ENCODE results near the gene CENPF. TPM values are rescaled to one million over a fixed set of nuclear protein-coding genes. Genes with fewer than 3 reads are reported as not detected.

Gene CENPF
- total and polyA plus RNA-seq, 2 experiments from 2014 or later: 123 to 376 TPM

- Histone ChIP-seq H3K4me1 (ENCODE audit: insufficient read depth) (no peaks in the 10 kb centered on the region), H3K36me3 (ENCODE audit: insufficient read depth) (no peaks in the 10 kb centered on the region), H4K20me1 (replicated peaks; ENCODE audit: insufficient read depth) (no peaks in the 10 kb centered on the region), H3K27me3 (ENCODE audit: insufficient read depth) (no peaks in the 10 kb centered on the region), H3K27ac (ENCODE audit: low read depth) (no peak overlapping the region), H2AFZ (no peak overlapping the region), H3K9me2 (ENCODE audit: insufficient read depth) (no peaks in the 10 kb centered on the region), H3F3A (replicated peaks; ENCODE audit: low read depth) (no peaks in the 10 kb centered on the region), H3K4me3 (no peak overlapping the region), H3K4me2 (no peak overlapping the region), H3K79me2 (replicated peaks; ENCODE audit: insufficient read depth) (no peaks in the 10 kb centered on the region)
- no peaks in the 10 kb centered on the region for H3K36me3 Mint-ChIP-seq (ENCODE audit: low read depth)
- H3K9me3 Mint-ChIP-seq: no peaks in the 10 kb centered on the region
- no peak overlapping the region for H3K4me3 Mint-ChIP-seq
- peaks cover 2% of the 10 kb centered on the region for H3K27me3 Mint-ChIP-seq (ENCODE audit: insufficient read depth, low read depth, poor library complexity)
- no peak for DNase-seq (ENCODE audit: low spot score)
- no peak overlapping the region for H3K27ac Mint-ChIP-seq
- no peaks in the 10 kb centered on the region for H3K4me1 Mint-ChIP-seq
- TF ChIP-seq STAT1 (IDR thresholded peaks at IDR 0.05; ENCODE audit: unreplicated experiment) (no peak), JUNB (IDR thresholded peaks at IDR 0.05; ENCODE audit: unreplicated experiment) (no peak), EZH2 (IDR thresholded peaks at IDR 0.05; ENCODE audit: low read depth, unreplicated experiment) (no peak), POLR2AphosphoS5 (IDR thresholded peaks at IDR 0.05; ENCODE audit: low read depth) (no peak), CREB1 (CRISPR knock-in tag; IDR thresholded peaks at IDR 0.05; ENCODE audit: low read depth) (no peak)
- no peak for ATAC-seq
These were observed 95.6 kb downstream of the CENPF start for GRCh38 chr1:214698559-214698958.

GRCh38 chr1:214700437-214700836 lies 97.4 kb downstream of the CENPF start:
- Histone ChIP-seq H3K27ac (ENCODE audit: low read depth) (no peak overlapping the region), H2AFZ (peak overlapping the region; percentile 81; the same call in 1 of the 2 replicates), H3K36me3 (ENCODE audit: insufficient read depth) (no peaks in the 10 kb centered on the region), H3K27me3 (ENCODE audit: insufficient read depth) (no peaks in the 10 kb centered on the region), H3F3A (replicated peaks; ENCODE audit: low read depth) (no peaks in the 10 kb centered on the region), H3K79me2 (replicated peaks; ENCODE audit: insufficient read depth) (no peaks in the 10 kb centered on the region), H3K4me2 (no peak overlapping the region), H3K4me1 (ENCODE audit: insufficient read depth) (no peaks in the 10 kb centered on the region), H3K9me2 (ENCODE audit: insufficient read depth) (no peaks in the 10 kb centered on the region), H4K20me1 (replicated peaks; ENCODE audit: insufficient read depth) (no peaks in the 10 kb centered on the region), H3K4me3 (no peak overlapping the region)
- no peak overlapping the region for H3K4me3 Mint-ChIP-seq
- no peak for TF ChIP-seq POLR2AphosphoS5 (IDR thresholded peaks at IDR 0.05; ENCODE audit: low read depth)
- no peak for TF ChIP-seq ZNF331 (CRISPR knock-in tag; IDR thresholded peaks at IDR 0.05; ENCODE audit: low read depth)
- TF ChIP-seq JUNB (IDR thresholded peaks at IDR 0.05; ENCODE audit: unreplicated experiment): no peak
- no peak for TF ChIP-seq EZH2phosphoT487 (IDR thresholded peaks at IDR 0.05; ENCODE audit: unreplicated experiment)
- TF ChIP-seq ZNF462 (CRISPR knock-in tag; IDR thresholded peaks at IDR 0.05): no peak
- TF ChIP-seq CTCF (conservative IDR thresholded peaks at IDR 0.05; ENCODE audit: low read depth in 2 of 2): no peak
- no peak for DNase-seq (ENCODE audit: low spot score)
- ATAC-seq: no peak
- H3K27ac Mint-ChIP-seq: no peak overlapping the region
- H3K27me3 Mint-ChIP-seq (ENCODE audit: insufficient read depth, low read depth, poor library complexity): peaks cover 2% of the 10 kb centered on the region
- no peaks in the 10 kb centered on the region; the same call in 2 of the 3 replicates for H3K9me3 Mint-ChIP-seq
- no peaks in the 10 kb centered on the region for H3K4me1 Mint-ChIP-seq
- H3K36me3 Mint-ChIP-seq (ENCODE audit: low read depth): no peaks in the 10 kb centered on the region

Data from GM23338 (cell line).